LNCaP clone FGC (cell line): ENCODE data around the gene PFDN4.

Experiments
- DNase-seq: peaks from one replicate; pipeline ENCODE4 v3.0.0-alpha.2; 2011; ENCODE audit warnings: low read depth
- H3K4me3 ChIP-seq: 2 replicates; pipeline ENCODE4 v1.5.1; 2011; ENCODE audit warnings: mild to moderate bottlenecking, low read depth, low read length, control low read depth
- TF ChIP-seq, protein P1 (sequence below): IDR thresholded peaks from 2 replicates; pipeline ENCODE4 v1.5.1; 2012; ENCODE audit warnings: mild to moderate bottlenecking; ENCODE audit not compliant: control insufficient read depth, insufficient read depth; ENCODE audit errors: extremely low read depth

PFDN4 gene, protein sequence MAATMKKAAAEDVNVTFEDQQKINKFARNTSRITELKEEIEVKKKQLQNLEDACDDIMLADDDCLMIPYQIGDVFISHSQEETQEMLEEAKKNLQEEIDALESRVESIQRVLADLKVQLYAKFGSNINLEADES

DNA sequence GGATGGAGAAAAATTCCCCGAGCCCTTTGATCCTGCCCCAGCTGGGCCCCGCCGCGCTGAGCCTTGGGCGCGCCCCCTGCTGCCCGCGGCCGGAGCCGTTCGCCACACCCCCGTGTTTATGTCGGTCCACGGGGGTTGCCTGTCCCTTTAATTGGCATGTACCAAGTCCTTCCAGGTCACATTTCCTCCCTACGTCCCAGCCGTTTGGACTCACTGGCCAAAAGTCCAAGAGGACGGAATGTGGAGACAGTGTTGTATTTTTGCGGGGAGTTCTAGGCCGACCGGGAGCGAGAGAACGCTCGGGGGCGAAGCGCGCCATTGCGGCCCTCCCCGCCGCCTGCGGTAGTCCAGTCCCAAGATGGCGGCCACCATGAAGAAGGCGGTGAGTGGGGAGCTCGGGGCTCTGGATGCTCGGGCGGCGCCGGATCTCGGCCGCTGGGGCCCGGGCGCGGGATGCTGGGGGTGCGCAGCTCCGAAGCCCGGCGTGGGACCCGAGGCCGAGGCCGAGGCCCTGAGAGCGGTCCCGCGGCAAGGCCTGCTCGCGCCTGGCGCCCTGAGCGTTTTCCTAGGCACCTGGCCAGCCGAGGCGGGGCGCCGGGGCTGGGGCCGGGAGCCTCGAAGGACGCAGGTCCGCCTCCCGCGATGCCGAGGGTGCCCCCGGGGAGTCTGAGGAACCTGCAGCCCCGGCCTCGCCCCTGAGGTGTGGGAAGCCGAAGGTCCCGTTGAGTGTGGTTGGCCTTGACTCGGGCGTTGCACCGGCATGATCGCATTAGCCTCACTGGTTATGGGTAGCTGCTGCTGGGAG is at the start of gene PFDN4:
Gene PFDN4 (plus strand): TSS at position 345 of the 805 bp plus-strand sequence. CDS start 14 bp downstream, at position 359.
- peak within 1 kb of the TSS; percentile 70 for H3K4me3 ChIP-seq
- peak; percentile 45 for DNase-seq
- TF ChIP-seq, protein P1, sequence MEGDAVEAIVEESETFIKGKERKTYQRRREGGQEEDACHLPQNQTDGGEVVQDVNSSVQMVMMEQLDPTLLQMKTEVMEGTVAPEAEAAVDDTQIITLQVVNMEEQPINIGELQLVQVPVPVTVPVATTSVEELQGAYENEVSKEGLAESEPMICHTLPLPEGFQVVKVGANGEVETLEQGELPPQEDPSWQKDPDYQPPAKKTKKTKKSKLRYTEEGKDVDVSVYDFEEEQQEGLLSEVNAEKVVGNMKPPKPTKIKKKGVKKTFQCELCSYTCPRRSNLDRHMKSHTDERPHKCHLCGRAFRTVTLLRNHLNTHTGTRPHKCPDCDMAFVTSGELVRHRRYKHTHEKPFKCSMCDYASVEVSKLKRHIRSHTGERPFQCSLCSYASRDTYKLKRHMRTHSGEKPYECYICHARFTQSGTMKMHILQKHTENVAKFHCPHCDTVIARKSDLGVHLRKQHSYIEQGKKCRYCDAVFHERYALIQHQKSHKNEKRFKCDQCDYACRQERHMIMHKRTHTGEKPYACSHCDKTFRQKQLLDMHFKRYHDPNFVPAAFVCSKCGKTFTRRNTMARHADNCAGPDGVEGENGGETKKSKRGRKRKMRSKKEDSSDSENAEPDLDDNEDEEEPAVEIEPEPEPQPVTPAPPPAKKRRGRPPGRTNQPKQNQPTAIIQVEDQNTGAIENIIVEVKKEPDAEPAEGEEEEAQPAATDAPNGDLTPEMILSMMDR: peak; percentile 91

DNA sequence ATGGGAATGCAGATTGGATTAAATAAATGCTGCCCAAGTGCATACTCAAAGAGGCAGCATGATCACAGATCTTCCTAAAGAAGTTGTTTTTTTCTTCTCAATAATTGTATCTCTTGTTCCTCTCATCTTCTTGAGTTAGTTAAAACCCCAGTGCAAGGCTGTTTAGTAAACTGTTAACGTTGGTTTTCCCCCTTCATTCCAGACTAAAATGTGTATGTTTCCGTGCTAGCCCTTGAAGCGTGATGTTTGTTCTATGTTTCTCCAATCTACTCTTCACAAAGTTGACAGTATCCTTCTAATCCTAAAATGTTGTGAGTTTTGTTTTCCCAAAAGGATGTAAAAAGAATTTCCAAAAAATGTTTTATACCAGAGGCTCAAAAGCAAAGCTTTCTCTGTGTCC is 49.7 kb upstream of the PFDN4 start:
- TF ChIP-seq, protein P1: no peak

DNA sequence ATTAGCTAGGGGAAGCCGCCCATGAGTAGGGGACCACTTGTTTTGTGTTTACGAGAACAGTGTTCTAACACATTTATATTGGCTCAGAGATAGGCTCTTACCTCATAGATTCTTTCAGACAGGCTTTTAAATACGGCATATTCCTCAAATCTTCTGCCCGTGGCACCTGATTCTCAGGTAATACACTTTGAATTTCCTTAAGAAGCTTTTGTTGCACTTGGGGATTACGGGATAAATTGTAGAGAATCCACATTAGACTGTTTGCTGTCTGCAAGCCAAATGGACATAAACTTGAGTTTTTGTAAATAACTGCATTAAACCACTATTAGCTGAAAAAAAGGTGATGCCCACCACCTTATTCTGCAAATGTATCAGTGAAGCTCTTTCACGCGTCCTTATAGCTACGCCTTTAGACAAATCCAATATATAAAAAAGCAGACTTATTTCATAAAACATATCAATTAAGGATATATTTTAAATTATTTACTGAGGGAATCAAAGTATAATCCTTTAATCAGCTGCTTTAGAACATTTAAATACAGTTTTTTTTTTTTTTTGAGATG is 49.0 kb upstream of the PFDN4 start:
- DNase-seq: no peak
- H3K4me3 ChIP-seq: no peak overlapping the region
- TF ChIP-seq, protein P1: no peak

More for the DNA sequence above, 49.7 kb upstream of the PFDN4 start:
- DNase-seq: no peak
- H3K4me3 ChIP-seq: no peak overlapping the region

DNA sequence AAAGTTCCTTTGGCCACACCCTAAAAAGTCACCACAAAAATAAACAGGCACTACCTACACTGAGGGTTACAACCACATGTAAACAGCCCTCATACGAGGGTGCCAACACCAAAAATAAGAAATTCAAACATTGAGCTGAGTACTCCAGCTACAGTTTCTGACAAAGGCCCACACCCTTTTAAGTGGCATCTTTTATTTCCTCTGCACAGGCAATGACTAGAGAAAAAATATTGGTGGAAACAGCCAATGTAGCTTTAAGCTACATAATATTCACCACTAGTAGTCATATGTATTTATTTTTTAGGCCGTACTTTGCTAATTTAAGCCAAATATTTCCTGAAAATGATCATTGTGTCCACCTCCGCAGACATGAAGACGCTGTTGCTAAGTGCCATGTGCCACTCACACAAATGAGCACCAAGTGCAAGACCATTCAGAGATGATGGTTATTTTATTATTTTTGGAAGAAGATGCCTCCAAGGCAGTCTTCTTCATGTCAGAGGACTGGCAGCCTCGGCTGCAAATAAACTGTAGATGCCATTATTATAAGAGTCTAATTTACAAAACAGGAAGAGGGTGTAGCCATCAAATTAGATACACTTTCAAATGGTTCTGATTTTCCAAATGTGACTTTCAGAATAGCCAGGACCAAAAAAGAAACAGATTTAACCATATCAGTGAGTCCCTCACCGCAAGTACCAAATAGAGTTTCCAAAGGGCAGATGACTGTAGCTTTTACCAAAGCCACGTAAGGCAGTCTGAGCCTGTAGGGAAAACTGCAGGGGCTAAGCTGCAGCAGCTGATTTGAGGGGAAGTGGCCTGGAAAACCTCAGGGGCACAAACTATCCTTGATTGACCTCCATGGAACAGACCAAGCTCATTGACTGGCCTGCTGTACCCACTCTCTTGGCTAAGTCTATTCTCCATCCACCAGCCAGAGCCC is 47.6 kb upstream of the PFDN4 start:
- TF ChIP-seq, protein P1: no peak
- H3K4me3 ChIP-seq: no peak overlapping the region
- no peak for DNase-seq

DNA sequence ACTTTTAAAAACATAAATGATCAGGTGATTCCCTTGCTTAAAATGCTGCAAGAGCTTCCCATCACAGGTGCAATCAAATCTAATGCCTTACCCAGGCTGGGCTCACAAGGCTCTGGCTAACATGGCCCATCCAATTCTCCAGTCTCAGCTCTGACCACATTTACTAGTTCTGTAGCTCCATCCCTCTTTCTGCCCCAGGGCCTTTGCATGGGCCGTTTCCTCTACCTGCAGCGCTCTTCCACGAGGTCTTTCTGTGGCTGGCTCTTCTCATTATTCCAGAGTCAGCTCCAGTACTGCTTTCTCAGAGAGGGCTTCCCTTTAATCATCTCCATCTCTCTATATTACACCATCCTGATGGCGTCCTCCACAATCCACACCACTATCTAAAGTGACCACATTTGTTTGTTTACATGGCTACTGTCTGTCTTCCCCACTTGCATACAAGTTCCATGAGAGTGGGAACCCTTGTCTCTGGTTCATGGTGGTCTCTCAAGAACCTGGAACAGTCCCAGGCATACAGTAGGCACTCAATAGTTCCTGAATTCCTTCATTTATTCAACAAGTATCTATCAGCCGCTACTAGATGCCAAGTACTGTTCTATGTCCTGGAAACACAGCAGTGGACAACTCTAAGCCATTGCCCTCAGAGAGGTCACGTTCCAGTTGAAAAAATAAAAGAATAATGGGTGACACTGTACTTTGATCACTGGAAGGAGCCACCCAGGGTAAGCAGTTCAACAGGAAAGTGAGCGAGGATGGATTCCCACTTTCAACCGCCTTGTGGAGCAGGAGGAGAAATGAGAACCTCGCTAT is 46.7 kb upstream of the PFDN4 start:
- no peak for DNase-seq
- H3K4me3 ChIP-seq: no peak overlapping the region
- TF ChIP-seq, protein P1: no peak

DNA sequence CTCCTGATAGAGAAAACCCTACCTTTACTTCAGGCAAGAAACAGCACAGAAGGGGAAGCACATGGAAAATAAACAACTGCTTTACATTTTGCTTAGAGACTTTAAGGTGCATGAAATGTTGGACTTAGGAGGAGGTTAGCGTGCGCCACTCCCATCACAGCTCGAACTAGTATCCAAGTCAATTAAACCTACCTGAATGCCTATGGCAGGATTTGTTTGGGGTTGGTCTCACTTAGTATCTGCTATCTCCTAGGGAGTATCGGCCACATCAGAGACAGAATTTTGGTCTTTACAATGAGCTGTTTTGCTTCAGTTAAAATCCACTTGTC is 46.1 kb upstream of the PFDN4 start:
- DNase-seq: no peak
- TF ChIP-seq, protein P1: no peak
- H3K4me3 ChIP-seq: no peak overlapping the region
